Activated naive CD8-positive, alpha-beta T cell treated with anti-CD3 and anti-CD28 coated beads, Interleukin-2, amount 50 U/mL, for 24 hours (primary cell): ENCODE data around the gene PRELID1.

Source experiments
- ATAC-seq: fragments of 150-1000 bp; cut with Tn5 transposase; one replicate; pipeline ENCODE4 v1.10.0; 2021
- DNase-seq: peaks from one replicate; pipeline ENCODE4 v3.0.0; 2021
- H3K27ac Mint-ChIP-seq: one replicate; pipeline ENCODE4 v1.8.0; 2021; ENCODE audit warnings: mild to moderate bottlenecking, mixed read lengths
- H3K27me3 Mint-ChIP-seq: one replicate; pipeline ENCODE4 v1.8.0; 2021; ENCODE audit warnings: mixed read lengths
- H3K36me3 Mint-ChIP-seq: one replicate; pipeline ENCODE4 v1.8.0; 2021; ENCODE audit warnings: low read depth, mixed read lengths
- H3K4me1 Mint-ChIP-seq: one replicate; pipeline ENCODE4 v1.8.0; 2021; ENCODE audit warnings: mixed read lengths
- H3K4me3 Mint-ChIP-seq: one replicate; pipeline ENCODE4 v1.8.0; 2021; ENCODE audit warnings: mild to moderate bottlenecking, moderate library complexity, mixed read lengths
- H3K9me3 Mint-ChIP-seq: one replicate; pipeline ENCODE4 v1.8.0; 2021; ENCODE audit warnings: mixed read lengths

Gene PRELID1

DNA sequence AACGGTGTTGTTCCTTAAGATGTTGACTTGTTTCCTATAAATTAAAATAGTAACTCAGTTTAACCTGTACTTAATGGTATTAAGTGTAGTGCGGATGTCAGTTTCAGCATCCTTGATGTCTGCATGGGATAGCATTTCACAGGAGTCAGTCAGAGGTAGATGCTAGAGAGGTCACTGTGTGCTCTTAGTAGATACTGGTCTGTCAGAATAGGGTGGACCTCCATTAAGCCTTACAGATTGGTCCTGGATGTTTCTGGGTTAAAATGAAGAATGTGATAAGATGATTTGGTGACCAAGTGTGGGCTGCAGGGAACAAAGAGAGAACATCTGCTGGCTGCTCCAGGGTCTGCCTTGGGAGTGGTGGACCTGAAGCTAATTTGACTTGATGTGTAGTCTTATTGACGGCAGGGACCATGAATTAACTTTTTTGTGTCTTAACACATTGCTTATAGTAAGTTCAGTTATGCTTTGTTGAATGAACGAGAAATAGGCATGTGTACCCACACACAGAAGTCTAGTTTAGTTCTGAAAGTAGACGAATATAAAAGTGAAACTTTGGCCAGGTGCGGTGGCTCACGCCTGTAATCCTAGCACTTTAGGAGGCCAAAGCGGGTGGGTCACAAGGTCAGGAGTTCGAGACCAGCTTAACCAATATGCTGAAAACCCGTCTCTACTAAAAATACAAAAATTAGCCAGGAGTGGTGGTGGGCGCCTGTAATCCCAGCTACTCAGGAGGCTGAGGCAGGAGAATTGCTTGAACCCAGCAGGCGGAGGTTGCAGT is 12.6 kb upstream of the PRELID1 start:
- H3K36me3 Mint-ChIP-seq, result peaks cover 48% of the 10 kb centered on the region
- H3K27ac Mint-ChIP-seq, result no peak overlapping the region
- ATAC-seq (no peak), DNase-seq (no peak)
- no peaks in the 10 kb centered on the region for H3K27me3 Mint-ChIP-seq
- no peaks in the 10 kb centered on the region for H3K9me3 Mint-ChIP-seq
- H3K4me1 Mint-ChIP-seq, result peaks cover 16% of the 10 kb centered on the region
- no peak overlapping the region for H3K4me3 Mint-ChIP-seq

DNA sequence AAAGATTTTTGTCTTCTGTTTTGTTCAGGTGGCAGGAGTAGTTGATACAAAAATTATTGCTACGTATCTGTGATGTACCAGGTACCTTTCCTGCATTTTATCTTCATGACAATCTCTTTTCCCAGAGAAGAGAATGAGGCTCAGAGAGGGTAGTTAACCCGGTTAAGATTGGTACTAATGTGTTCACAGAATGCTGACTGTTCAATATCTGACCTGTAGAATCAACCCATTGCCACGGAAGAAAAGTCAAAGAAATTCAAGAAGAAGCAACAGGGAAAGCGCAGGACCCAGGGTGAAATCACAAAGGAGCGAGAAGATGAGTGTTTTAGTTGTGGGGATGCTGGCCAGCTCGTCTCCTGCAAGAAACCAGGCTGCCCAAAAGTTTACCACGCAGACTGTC is 11.9 kb upstream of the PRELID1 start:
- DNase-seq (no peak), ATAC-seq (no peak)
- H3K9me3 Mint-ChIP-seq, result no peaks in the 10 kb centered on the region
- no peak overlapping the region for H3K27ac Mint-ChIP-seq
- no peaks in the 10 kb centered on the region for H3K27me3 Mint-ChIP-seq
- H3K4me1 Mint-ChIP-seq, result peaks cover 23% of the 10 kb centered on the region
- H3K4me3 Mint-ChIP-seq, result no peak overlapping the region
- peaks cover 49% of the 10 kb centered on the region for H3K36me3 Mint-ChIP-seq

DNA sequence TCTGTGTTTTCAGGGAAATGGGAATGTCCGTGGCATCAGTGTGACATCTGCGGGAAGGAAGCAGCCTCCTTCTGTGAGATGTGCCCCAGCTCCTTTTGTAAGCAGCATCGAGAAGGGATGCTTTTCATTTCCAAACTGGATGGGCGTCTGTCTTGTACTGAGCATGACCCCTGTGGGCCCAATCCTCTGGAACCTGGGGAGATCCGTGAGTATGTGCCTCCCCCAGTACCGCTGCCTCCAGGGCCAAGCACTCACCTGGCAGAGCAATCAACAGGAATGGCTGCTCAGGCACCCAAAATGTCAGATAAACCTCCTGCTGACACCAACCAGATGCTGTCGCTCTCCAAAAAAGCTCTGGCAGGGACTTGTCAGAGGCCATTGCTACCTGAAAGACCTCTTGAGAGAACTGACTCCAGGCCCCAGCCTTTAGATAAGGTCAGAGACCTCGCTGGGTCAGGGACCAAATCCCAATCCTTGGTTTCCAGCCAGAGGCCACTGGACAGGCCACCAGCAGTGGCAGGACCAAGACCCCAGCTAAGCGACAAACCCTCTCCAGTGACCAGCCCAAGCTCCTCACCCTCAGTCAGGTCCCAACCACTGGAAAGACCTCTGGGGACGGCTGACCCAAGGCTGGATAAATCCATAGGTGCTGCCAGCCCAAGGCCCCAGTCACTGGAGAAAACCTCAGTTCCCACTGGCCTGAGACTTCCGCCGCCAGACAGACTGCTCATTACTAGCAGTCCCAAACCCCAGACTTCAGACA is 9.6 kb upstream of the PRELID1 start:
- Mint-ChIP-seq H3K27ac (no peak overlapping the region), H3K27me3 (no peaks in the 10 kb centered on the region), H3K4me1 (peaks cover 40% of the 10 kb centered on the region), H3K9me3 (no peaks in the 10 kb centered on the region), H3K36me3 (peaks cover 53% of the 10 kb centered on the region), H3K4me3 (no peak overlapping the region)
- no peak for ATAC-seq
- DNase-seq, result no peak

DNA sequence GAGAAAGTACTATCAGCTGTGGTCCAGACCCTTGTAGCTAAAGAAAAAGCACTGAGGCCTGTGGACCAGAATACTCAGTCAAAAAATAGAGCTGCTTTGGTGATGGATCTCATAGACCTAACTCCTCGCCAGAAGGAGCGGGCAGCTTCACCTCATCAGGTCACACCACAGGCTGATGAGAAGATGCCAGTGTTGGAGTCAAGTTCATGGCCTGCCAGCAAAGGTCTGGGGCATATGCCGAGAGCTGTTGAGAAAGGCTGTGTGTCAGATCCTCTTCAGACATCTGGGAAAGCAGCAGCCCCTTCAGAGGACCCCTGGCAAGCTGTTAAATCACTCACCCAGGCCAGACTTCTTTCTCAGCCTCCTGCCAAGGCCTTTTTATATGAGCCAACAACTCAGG is 9.0 kb upstream of the PRELID1 start:
- no peak for ATAC-seq
- H3K27ac Mint-ChIP-seq, result no peak overlapping the region
- no peaks in the 10 kb centered on the region for H3K27me3 Mint-ChIP-seq
- H3K9me3 Mint-ChIP-seq, result no peaks in the 10 kb centered on the region
- peaks cover 49% of the 10 kb centered on the region for H3K36me3 Mint-ChIP-seq
- no peak overlapping the region for H3K4me3 Mint-ChIP-seq
- H3K4me1 Mint-ChIP-seq, result peaks cover 46% of the 10 kb centered on the region
- no peak for DNase-seq

- H3K36me3 Mint-ChIP-seq, result peaks cover 50% of the 10 kb centered on the region
- no peak for ATAC-seq
- H3K4me3 Mint-ChIP-seq, result no peak overlapping the region
- H3K27me3 Mint-ChIP-seq, result no peaks in the 10 kb centered on the region
- peaks cover 55% of the 10 kb centered on the region for H3K4me1 Mint-ChIP-seq
- H3K27ac Mint-ChIP-seq, result peak overlapping the region; percentile 72
- DNase-seq, result no peak
- no peaks in the 10 kb centered on the region for H3K9me3 Mint-ChIP-seq
These were observed 7.7 kb upstream of the PRELID1 start for GRCh38 chr5:177295924-177296323.

GRCh38 chr5:177296581-177296980 is 7.0 kb upstream of the PRELID1 start:
- Mint-ChIP-seq H3K27ac (peak overlapping the region; percentile 72), H3K4me1 (peaks cover 60% of the 10 kb centered on the region), H3K36me3 (peaks cover 51% of the 10 kb centered on the region), H3K9me3 (no peaks in the 10 kb centered on the region), H3K4me3 (no peak overlapping the region), H3K27me3 (no peaks in the 10 kb centered on the region)
- ATAC-seq (no peak), DNase-seq (no peak)

GRCh38 chr5:177297922-177298321 is 5.7 kb upstream of the PRELID1 start:
- ATAC-seq, result no peak
- H3K9me3 Mint-ChIP-seq, result no peaks in the 10 kb centered on the region
- no peak overlapping the region for H3K27ac Mint-ChIP-seq
- no peak overlapping the region for H3K4me3 Mint-ChIP-seq
- H3K36me3 Mint-ChIP-seq, result peaks cover 44% of the 10 kb centered on the region
- no peaks in the 10 kb centered on the region for H3K27me3 Mint-ChIP-seq
- H3K4me1 Mint-ChIP-seq, result peaks cover 69% of the 10 kb centered on the region
- no peak for DNase-seq

DNA sequence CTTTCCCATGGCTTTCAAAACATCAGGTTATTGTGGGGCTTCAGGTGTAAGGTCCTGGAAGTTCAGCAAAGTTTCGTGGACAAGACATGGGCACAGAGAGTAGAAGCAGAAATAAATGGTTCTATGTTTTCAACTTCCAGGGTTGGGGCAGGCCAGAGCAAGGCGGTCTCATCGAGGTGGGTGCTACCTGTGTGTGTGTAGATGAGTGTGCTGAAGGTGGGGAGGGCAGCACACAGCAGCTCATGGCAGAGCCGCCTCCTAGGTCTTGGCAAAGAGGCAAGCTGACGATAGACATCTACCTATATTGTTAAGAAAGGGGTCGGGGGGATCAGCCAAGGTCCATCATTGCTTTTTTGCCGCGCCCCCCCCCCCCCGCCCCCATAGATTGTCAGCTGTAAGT is 3.9 kb upstream of the PRELID1 start:
- no peaks in the 10 kb centered on the region for H3K27me3 Mint-ChIP-seq
- peaks cover 44% of the 10 kb centered on the region for H3K36me3 Mint-ChIP-seq
- peaks cover 76% of the 10 kb centered on the region for H3K4me1 Mint-ChIP-seq
- peak overlapping the region; percentile 64 for H3K27ac Mint-ChIP-seq
- H3K4me3 Mint-ChIP-seq, result no peak overlapping the region
- ATAC-seq (no peak), DNase-seq (no peak)
- H3K9me3 Mint-ChIP-seq, result no peaks in the 10 kb centered on the region

DNA sequence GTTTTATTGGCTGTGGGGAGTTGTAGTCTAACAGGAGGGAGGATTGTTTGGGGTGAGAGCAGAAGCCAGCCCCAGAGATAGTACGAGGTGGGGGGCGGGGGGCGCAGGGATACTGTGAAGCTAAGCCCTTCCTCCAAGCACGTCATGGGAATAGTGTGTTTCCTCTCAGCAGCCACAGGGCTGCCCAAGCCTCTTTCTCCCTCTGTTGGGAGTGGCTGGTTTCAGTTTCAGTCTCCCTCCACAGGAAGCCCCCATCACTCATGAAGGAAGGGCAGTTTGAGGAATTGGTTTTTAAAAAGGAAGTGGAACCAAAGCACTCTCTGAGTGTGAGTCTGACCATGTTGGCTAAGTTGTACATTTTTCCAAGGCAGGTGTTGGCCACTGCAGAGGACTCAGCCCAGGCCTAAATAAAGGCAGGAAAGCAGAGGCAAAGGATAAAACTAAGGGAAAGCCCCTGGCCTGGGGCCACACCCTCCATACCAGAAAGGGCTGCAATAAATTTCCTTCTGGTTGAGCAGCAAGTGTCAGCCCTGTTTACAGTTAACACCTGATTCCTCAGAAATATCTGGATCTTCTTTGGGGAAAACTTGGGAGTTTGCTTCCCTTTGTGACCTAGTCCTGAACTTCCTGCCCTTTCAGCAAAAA is 3.2 kb upstream of the PRELID1 start:
- Mint-ChIP-seq H3K27ac (peak overlapping the region; percentile 94), H3K4me1 (peaks cover 77% of the 10 kb centered on the region), H3K9me3 (no peaks in the 10 kb centered on the region), H3K27me3 (no peaks in the 10 kb centered on the region), H3K4me3 (peak overlapping the region; percentile 70), H3K36me3 (peaks cover 46% of the 10 kb centered on the region)
- ATAC-seq, result peak; percentile 74
- DNase-seq, result peak; percentile 72

DNA sequence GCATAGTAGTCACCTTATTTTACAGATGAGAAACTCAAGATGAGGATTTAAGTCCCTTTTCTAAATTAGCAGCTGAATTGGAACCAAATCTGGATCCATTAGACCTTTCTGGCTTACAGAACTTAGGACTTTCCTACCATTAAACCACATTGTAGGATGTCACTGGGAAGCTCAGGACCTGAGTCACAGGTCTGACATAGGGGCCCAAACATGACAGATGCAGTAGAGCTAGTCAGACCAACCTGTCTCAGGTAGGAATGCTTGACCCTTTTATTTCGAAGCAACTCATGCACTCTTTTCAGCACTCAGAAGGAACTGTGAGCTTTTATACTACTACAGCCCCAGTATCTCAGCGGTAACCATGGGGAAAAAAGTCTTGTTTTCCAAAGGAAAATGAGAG is 2.6 kb upstream of the PRELID1 start:
- Mint-ChIP-seq H3K4me3 (peak overlapping the region; percentile 70), H3K36me3 (peaks cover 46% of the 10 kb centered on the region), H3K27me3 (no peaks in the 10 kb centered on the region), H3K4me1 (peaks cover 77% of the 10 kb centered on the region), H3K9me3 (no peaks in the 10 kb centered on the region), H3K27ac (peak overlapping the region; percentile 94)
- ATAC-seq (no peak), DNase-seq (no peak)

DNA sequence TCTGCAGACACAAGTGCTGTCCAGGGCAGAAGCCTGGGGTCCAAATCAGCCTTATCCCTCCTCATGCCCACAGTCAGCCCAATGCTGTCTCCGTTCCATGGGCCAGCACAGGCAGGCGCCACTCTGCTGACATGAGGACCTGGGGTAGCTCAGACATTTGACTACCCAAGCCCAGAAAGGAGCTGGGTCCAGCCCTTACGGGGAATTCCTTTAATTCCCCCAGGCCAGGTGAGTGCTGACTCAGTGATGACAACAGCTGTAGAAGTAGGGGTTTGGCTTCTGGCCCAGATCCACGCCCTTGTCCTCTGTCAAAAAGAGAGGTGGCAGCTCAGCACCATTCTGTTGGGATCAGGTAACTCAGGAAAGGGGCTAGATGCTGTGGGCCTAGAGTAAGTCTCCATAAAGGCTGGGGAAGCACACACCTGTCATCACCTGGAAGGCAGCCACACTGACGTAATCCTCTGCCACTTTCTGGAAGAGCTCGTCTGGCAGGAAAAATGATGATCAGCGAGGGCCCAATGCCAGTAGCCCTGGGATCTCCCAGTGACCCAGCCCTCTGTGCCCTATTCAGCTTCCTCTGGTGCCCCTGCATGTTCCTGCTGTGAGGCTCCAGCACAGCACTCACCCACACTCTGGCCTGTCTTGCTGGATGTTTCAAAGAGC is 2.0 kb upstream of the PRELID1 start:
- Mint-ChIP-seq H3K4me3 (peak overlapping the region; percentile 98), H3K27ac (peak overlapping the region; percentile 94), H3K9me3 (no peaks in the 10 kb centered on the region), H3K4me1 (peaks cover 75% of the 10 kb centered on the region), H3K27me3 (no peaks in the 10 kb centered on the region), H3K36me3 (peaks cover 46% of the 10 kb centered on the region)
- ATAC-seq (no peak), DNase-seq (no peak)

DNA sequence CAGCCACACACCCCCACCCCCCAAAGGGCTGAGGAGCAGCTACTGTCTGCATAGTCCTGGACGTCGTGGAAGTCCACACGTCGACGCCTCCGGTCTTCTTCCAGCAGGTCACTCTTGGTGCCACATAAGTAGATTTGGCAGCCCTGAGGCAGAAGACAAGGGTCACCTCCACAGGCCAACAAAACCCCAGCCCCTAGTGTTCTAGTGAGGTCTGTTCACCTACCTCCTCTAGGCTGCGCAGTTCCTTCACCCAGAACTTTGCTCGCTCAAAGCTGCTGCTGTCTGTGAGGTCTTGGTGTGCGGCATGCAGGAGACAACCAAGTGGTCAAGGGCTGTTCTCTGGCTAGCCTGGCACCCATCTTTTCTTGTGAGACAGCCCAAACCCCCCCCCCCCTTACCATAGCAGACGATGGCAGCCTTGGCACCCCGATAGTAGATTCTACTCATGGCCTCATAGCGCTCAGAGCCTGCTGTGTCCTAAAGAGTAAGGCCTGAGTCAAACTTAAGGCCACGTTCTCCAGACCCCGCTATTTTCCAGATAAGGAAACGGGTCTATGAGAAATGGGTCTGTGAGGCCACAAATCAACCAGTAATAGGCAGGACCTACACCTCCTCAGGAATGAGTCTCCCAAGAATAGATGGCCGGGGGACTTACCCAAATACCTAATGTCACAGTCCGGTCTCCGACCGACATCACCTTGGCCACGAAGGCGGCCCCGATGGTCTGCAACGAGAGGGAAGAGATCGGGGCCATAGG is 1.1 kb upstream of the PRELID1 start:
- Mint-ChIP-seq H3K36me3 (peaks cover 44% of the 10 kb centered on the region), H3K4me3 (peak overlapping the region; percentile 98), H3K4me1 (peaks cover 71% of the 10 kb centered on the region), H3K27ac (peak overlapping the region; percentile 64), H3K27me3 (no peaks in the 10 kb centered on the region), H3K9me3 (no peaks in the 10 kb centered on the region)
- no peak for DNase-seq
- ATAC-seq, result no peak

DNA sequence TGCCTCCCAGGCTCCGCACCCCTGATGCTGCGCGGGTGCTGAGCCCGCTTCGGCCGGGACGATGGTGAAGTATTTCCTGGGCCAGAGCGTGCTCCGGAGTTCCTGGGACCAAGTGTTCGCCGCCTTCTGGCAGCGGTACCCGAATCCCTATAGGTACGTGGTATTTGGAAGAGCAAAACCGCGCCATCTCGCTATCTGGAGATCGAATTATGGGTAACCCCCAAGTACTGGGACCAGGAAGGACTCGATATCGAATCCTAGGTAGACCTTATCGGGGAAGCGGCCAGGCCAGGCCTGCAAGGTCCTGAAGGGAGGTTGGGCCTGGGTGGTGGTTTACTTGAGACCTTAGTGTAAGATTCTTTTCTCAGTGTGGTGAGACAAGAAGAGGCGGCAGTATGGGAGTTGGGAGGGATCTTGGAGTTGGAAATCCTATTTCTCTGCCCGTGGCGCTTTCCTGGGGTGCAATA is 359 bp downstream of the PRELID1 start:
- no peaks in the 10 kb centered on the region for H3K9me3 Mint-ChIP-seq
- H3K27ac Mint-ChIP-seq, result peak overlapping the region; percentile 93
- no peak for DNase-seq
- peaks cover 64% of the 10 kb centered on the region for H3K4me1 Mint-ChIP-seq
- H3K36me3 Mint-ChIP-seq, result peaks cover 44% of the 10 kb centered on the region
- ATAC-seq, result no peak
- no peaks in the 10 kb centered on the region for H3K27me3 Mint-ChIP-seq
- peak overlapping the region; percentile 98 for H3K4me3 Mint-ChIP-seq
